Activated T-helper 2 cell treated with anti-CD3 and anti-CD28 coated beads, Interferon-gamma antibody, Interleukin-2, Interleukin-4, amounts not matched to agents 10 μg/mL and 5 μg/mL and 100 μg/mL, durations not matched to agents 14 hours and 24 hours and 36 hours (primary cell): ENCODE measurements around the gene KCNJ12. TPM values are rescaled to one million over a fixed set of nuclear protein-coding genes. Genes with fewer than 3 reads are reported as not detected.
"Not testable (repeated sequence)": the region's sequence is repeated elsewhere in the genome, so short reads cannot be mapped to it uniquely, and the experiment has no call there.

Experiments used
- DNase-seq: peaks from one replicate; pipeline ENCODE4 v3.0.0; 2021; ENCODE audit warnings: low spot score
- H3K27ac Mint-ChIP-seq: one replicate; pipeline ENCODE4 v1.8.0; 2021; ENCODE audit warnings: mixed read lengths
- H3K27me3 Mint-ChIP-seq: one replicate; pipeline ENCODE4 v1.8.0; 2021; ENCODE audit warnings: low read depth, mixed read lengths
- H3K36me3 Mint-ChIP-seq: one replicate; pipeline ENCODE4 v1.8.0; 2021; ENCODE audit warnings: low read depth, mixed read lengths
- H3K4me1 Mint-ChIP-seq: one replicate; pipeline ENCODE4 v1.8.0; 2021; ENCODE audit warnings: low read depth, mixed read lengths
- H3K4me3 Mint-ChIP-seq: one replicate; pipeline ENCODE4 v1.8.0; 2021; ENCODE audit warnings: low read depth, mild to moderate bottlenecking, moderate library complexity, mixed read lengths
- H3K9me3 Mint-ChIP-seq: one replicate; pipeline ENCODE4 v1.8.0; 2021; ENCODE audit warnings: mixed read lengths
- intact Hi-C: fragments of 100-400 bp; cut with micrococcal nuclease; formaldehyde crosslinking; loops from one replicate; pipeline ENCODE4 v1.15.1; 2023
- total RNA-seq: library from RNA; stranded (reverse); gene quantifications from 2 replicates; pipeline ENCODE4 v1.2.3, GENCODE V29; 2022

Gene KCNJ12
- total RNA-seq, 1 donor from 2014 or later, result not detected

DNA sequence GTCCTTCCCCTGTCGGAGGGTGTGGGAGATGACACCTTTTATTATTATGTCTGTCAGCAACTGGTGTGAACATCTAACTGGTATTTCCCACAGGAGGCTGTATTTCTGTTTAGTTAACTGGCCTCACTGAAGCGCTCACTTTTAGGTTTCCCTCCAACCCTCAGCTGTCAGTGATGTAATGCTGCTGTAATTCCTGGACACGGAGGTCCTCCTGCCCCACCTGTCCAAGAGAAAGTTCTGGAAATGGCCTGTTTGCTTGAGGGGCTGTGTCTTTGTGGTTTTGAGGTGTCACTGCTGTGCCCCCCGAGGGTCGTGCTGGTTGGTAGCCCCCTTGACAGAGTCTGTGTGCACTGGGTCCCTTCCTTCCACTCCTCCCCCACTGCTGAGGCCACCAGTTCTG is 11.5 kb downstream of the KCNJ12 start:
- DNase-seq, result no peak
- Mint-ChIP-seq H3K4me3 (no peak overlapping the region), H3K9me3 (no peaks in the 10 kb centered on the region), H3K27me3 (peaks cover 2% of the 10 kb centered on the region), H3K27ac (no peak overlapping the region), H3K36me3 (no peaks in the 10 kb centered on the region), H3K4me1 (no peaks in the 10 kb centered on the region)
- intact Hi-C loops, result no loop called here

- no peak for DNase-seq
- no peaks in the 10 kb centered on the region for H3K9me3 Mint-ChIP-seq
- peaks cover 2% of the 10 kb centered on the region for H3K27me3 Mint-ChIP-seq
- H3K4me3 Mint-ChIP-seq, result no peak overlapping the region
- no peak overlapping the region for H3K27ac Mint-ChIP-seq
- intact Hi-C loops, result no loop called here
- H3K4me1 Mint-ChIP-seq, result no peaks in the 10 kb centered on the region
- H3K36me3 Mint-ChIP-seq, result no peaks in the 10 kb centered on the region
These were observed 11.9 kb downstream of the KCNJ12 start for GRCh38 chr17:21388066-21388465.

DNA sequence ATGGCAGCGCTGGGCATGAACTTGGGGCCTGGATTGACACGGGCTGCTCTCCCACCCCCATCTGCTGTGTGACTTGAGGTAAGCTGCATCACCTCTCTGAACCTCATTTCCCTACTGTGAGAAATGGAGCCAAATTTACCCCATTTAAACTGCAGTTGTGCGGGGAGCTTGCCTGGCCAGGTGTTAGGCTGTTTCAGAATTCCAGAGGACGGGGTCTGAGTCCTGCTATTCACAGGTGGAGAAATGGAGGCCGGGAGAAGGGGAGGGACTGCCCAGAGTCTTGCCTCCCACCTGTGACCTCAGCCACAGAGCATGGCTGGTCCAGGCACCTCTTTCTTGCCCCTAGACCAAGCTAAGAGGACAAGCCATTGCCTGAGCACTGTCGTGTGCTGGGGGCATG is 12.8 kb downstream of the KCNJ12 start:
- intact Hi-C loops, result no loop called here
- H3K27ac Mint-ChIP-seq, result no peak overlapping the region
- no peaks in the 10 kb centered on the region for H3K4me1 Mint-ChIP-seq
- H3K4me3 Mint-ChIP-seq, result no peak overlapping the region
- H3K27me3 Mint-ChIP-seq, result peaks cover 2% of the 10 kb centered on the region
- DNase-seq, result no peak
- H3K36me3 Mint-ChIP-seq, result no peaks in the 10 kb centered on the region
- H3K9me3 Mint-ChIP-seq, result no peaks in the 10 kb centered on the region

GRCh38 chr17:21389394-21389793 is 13.2 kb downstream of the KCNJ12 start:
- H3K36me3 Mint-ChIP-seq, result no peaks in the 10 kb centered on the region
- no peak for DNase-seq
- no peaks in the 10 kb centered on the region for H3K4me1 Mint-ChIP-seq
- H3K27me3 Mint-ChIP-seq, result peaks cover 2% of the 10 kb centered on the region
- no peak overlapping the region for H3K27ac Mint-ChIP-seq
- intact Hi-C loops, result no loop called here
- no peak overlapping the region for H3K4me3 Mint-ChIP-seq
- no peaks in the 10 kb centered on the region for H3K9me3 Mint-ChIP-seq

GRCh38 chr17:21390294-21390693 is 14.1 kb downstream of the KCNJ12 start:
- no peak for DNase-seq
- intact Hi-C loops, result no loop called here
- peaks cover 2% of the 10 kb centered on the region for H3K27me3 Mint-ChIP-seq
- H3K27ac Mint-ChIP-seq, result no peak overlapping the region
- no peaks in the 10 kb centered on the region for H3K4me1 Mint-ChIP-seq
- H3K36me3 Mint-ChIP-seq, result no peaks in the 10 kb centered on the region
- no peaks in the 10 kb centered on the region for H3K9me3 Mint-ChIP-seq
- no peak overlapping the region for H3K4me3 Mint-ChIP-seq

DNA sequence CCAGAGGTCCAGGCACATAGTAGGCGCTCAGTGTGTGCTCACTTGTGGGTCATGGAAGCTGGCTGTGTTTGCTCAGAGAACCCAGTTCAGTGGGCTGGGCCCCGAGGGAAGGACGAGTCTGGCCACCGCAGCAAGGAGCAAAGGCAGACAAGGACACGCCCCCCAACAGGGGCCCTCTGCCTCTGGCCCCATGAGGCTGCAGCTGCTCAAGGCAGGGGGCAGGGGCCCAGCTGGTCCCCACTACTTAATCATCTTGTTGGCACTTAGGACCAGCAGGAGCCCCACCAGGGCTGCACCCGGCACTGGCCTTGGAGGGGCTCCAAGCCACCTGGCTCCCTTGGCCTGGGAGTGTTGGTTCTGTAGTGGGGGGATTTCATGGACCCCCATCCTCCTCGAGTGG is 16.1 kb downstream of the KCNJ12 start:
- Mint-ChIP-seq H3K4me3 (no peak overlapping the region), H3K27ac (no peak overlapping the region), H3K9me3 (no peaks in the 10 kb centered on the region), H3K36me3 (no peaks in the 10 kb centered on the region), H3K4me1 (no peaks in the 10 kb centered on the region), H3K27me3 (peaks cover 2% of the 10 kb centered on the region)
- no peak for DNase-seq
- intact Hi-C loops, result no loop called here

GRCh38 chr17:21394265-21394664 is 18.1 kb downstream of the KCNJ12 start:
- H3K9me3 Mint-ChIP-seq, result no peaks in the 10 kb centered on the region
- DNase-seq, result no peak
- H3K27ac Mint-ChIP-seq, result no peak overlapping the region
- no peaks in the 10 kb centered on the region for H3K4me1 Mint-ChIP-seq
- H3K27me3 Mint-ChIP-seq, result peaks cover 2% of the 10 kb centered on the region
- intact Hi-C loops, result no loop called here
- H3K4me3 Mint-ChIP-seq, result no peak overlapping the region
- H3K36me3 Mint-ChIP-seq, result no peaks in the 10 kb centered on the region

DNA sequence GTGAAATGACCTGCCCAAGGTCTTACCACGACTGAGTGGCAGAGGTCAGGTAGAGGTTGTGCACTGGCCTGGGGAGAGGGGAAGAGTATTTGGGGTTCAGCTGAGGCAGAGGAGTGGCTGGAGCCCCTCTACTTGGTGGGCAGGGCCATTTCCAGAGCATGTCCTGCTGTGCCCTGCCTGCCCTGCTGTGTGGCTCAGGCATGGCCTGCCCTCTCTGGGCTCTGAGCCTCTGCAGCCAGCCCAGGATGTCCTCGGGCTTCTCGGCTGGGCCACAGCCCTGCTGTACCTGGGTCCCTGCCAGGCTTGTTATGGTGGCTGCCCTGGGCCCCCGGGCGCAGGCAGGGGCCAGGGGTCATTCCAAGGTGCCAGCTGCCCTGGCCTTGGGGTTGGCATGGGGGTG is 19.6 kb downstream of the KCNJ12 start:
- H3K27me3 Mint-ChIP-seq, result no peaks in the 10 kb centered on the region
- no peak overlapping the region for H3K27ac Mint-ChIP-seq
- intact Hi-C loops, result no loop called here
- no peaks in the 10 kb centered on the region for H3K4me1 Mint-ChIP-seq
- H3K9me3 Mint-ChIP-seq, result no peaks in the 10 kb centered on the region
- no peak overlapping the region for H3K4me3 Mint-ChIP-seq
- DNase-seq, result no peak
- H3K36me3 Mint-ChIP-seq, result no peaks in the 10 kb centered on the region

GRCh38 chr17:21396237-21396636 is 20.1 kb downstream of the KCNJ12 start:
- Mint-ChIP-seq H3K27ac (no peak overlapping the region), H3K36me3 (no peaks in the 10 kb centered on the region)

GRCh38 chr17:21397341-21398190 is 21.4 kb downstream of the KCNJ12 start:
- DNase-seq, result no peak
- intact Hi-C loops, result no loop called here
- Mint-ChIP-seq H3K4me1 (no peaks in the 10 kb centered on the region), H3K4me3 (no peak overlapping the region), H3K27ac (no peak overlapping the region), H3K36me3 (no peaks in the 10 kb centered on the region), H3K27me3 (no peaks in the 10 kb centered on the region), H3K9me3 (no peaks in the 10 kb centered on the region)

More at GRCh38 chr17:21396237-21396636, 20.1 kb downstream of the KCNJ12 start:
- H3K9me3 Mint-ChIP-seq, result no peaks in the 10 kb centered on the region
- H3K4me3 Mint-ChIP-seq, result no peak overlapping the region
- H3K27me3 Mint-ChIP-seq, result no peaks in the 10 kb centered on the region
- DNase-seq, result no peak
- no peaks in the 10 kb centered on the region for H3K4me1 Mint-ChIP-seq
- intact Hi-C loops, result no loop called here

- Mint-ChIP-seq H3K4me1 (no peaks in the 10 kb centered on the region), H3K4me3 (no peak overlapping the region), H3K27me3 (no peaks in the 10 kb centered on the region), H3K9me3 (no peaks in the 10 kb centered on the region), H3K36me3 (no peaks in the 10 kb centered on the region), H3K27ac (no peak overlapping the region)
- intact Hi-C loops, result no loop called here
- DNase-seq, result no peak
These were observed 23.5 kb downstream of the KCNJ12 start for GRCh38 chr17:21399474-21400186.

DNA sequence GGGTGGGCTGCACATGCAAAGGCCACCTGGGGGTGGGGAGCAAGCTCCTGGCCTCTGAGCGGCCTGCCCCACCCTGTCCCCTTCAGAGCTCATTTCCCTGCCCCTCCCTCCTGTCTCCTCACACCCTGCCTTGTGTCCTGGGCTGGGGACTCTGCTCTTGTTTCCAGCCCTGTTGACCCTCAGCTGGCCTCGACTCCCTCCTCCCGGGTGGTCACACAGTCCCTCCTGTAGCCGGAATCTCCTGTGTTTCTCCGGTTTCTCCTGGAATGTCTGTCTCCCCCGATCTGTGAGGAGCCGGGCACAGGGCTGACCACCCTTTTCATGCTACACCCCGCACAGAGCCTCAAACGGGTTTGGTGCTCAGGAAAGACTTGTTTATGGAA is 24.0 kb downstream of the KCNJ12 start:
- intact Hi-C loops, H3K4me1 Mint-ChIP-seq, H3K36me3 Mint-ChIP-seq, DNase-seq, H3K4me3 Mint-ChIP-seq, H3K27me3 Mint-ChIP-seq, H3K27ac Mint-ChIP-seq, H3K9me3 Mint-ChIP-seq: not testable (repeated sequence)

DNA sequence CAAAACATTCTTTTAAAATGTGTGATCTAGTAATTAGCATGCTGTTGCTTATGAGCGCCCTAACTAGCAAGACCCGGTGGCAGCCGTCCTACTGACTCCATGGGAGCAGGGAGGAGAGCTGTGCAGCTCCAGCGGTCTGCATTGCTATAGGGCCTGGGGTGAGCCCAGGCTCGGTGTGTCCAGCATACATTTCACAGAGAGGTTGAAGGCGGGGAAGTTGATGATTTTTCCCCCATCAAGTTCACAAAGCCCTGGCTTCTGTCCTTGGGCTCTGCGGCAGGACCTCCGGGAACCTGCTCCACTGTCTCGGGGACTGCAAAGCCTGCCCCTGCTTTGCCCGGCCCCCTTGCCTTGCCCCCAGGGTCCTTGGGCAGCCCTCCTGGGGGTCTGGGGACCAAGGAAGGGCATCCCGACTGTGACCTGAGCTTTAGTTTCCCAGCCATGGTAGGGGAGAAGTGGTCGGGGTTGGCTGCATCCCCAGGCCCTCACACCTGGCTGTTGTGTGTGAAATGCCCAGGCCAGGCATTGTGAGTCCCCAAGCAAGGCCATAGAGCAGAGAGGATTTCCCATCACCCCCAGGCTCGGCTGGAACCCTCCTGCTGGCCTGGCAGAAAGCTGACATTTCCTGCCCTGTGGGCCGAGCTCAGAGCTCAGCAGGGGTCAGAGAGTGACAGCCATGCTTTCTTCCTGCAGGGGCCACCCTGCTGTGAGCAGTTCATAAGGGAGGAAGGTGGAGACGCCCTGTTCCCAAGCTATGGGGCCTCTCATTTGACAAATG is 24.8 kb downstream of the KCNJ12 start:
- H3K4me1 Mint-ChIP-seq, result no peaks in the 10 kb centered on the region
- H3K4me3 Mint-ChIP-seq, result no peak overlapping the region
- no peak for DNase-seq
- no peaks in the 10 kb centered on the region for H3K36me3 Mint-ChIP-seq
- intact Hi-C loops, result no loop called here
- no peak overlapping the region for H3K27ac Mint-ChIP-seq
- H3K9me3 Mint-ChIP-seq, result no peaks in the 10 kb centered on the region
- no peaks in the 10 kb centered on the region for H3K27me3 Mint-ChIP-seq
